Middle frontal gyrus (tissue), 1 donor: ENCODE results near the gene TNNC1.

Experiments used
- DNase-seq: peaks from one replicate; pipeline ENCODE4 v3.0.0-alpha.2; 2015; ENCODE audit warnings: low spot score; ENCODE audit errors: extremely low spot score

The TNNC1 gene

DNA sequence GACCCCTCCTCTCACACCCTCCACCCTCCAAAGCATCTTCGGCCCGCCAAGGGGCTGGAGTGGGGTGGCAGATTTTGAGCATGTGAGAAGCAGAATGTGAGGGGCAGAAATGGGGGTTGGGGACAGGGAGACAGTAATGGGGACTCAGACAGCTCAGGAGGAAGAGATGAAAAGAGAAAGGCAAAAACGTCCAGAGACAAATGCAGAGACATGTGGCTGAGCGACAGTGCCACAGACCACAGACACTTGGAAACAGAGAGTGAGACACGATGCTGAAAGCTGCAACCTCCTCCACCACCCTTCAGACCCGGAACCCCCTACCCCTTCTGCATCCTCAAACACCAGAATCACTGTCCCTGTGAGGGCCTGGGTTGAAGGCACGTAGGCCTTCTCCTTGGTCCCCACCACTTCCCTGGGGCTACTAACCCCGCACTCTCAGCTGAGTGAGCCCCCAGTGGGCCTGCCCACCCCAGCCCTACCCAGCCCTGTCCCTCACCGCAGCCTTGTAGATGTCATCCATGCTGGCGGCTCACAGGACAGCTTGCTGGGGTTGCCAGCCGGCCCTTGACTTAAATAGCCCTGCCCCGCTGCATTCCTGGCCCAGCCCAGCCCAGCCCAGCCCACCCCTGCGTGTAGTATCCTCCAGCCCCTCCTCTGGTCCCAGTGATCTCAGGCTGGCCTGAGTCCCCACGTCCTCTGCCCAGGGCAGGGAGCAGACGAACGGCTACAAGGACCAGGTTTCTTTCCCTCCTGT is at the start of gene TNNC1:
TNNC1 (minus strand) TSS at position 546 of the 754 bp plus-strand sequence; CDS start at position 520, 26 bp downstream.
- no peak for DNase-seq

DNA sequence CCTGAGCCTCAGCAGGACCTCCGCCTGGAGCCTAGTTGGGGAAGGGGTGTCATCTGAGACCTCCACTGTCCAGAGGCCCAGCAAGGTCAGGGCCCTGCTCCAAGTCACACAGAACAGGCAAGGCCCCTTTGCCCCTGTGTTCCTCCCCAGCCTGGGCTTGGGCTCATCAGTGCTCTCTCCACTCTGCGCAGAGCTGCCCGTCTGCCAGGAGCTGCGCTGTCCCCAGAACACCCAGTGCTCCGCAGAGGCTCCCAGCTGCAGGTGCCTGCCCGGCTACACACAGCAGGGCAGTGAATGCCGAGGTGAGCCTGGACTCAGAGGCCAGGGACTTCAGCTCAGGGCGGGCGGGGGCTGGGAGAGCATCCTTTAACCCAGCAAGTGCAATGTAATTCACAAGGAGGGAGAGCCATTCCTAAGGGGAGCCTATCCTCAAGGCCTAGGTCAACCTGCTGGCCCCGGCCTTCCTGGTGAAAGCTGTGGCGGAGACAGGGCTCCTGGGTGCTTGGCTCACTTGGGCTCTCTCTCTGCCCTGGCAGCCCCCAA is 49.0 kb upstream of the TNNC1 start:
- no peak for DNase-seq

- DNase-seq, result no peak
Observed at GRCh38 chr3:52502001-52502400, 48.2 kb upstream of the TNNC1 start.

- no peak for DNase-seq
Observed at GRCh38 chr3:52501046-52501445, 47.2 kb upstream of the TNNC1 start.

DNA sequence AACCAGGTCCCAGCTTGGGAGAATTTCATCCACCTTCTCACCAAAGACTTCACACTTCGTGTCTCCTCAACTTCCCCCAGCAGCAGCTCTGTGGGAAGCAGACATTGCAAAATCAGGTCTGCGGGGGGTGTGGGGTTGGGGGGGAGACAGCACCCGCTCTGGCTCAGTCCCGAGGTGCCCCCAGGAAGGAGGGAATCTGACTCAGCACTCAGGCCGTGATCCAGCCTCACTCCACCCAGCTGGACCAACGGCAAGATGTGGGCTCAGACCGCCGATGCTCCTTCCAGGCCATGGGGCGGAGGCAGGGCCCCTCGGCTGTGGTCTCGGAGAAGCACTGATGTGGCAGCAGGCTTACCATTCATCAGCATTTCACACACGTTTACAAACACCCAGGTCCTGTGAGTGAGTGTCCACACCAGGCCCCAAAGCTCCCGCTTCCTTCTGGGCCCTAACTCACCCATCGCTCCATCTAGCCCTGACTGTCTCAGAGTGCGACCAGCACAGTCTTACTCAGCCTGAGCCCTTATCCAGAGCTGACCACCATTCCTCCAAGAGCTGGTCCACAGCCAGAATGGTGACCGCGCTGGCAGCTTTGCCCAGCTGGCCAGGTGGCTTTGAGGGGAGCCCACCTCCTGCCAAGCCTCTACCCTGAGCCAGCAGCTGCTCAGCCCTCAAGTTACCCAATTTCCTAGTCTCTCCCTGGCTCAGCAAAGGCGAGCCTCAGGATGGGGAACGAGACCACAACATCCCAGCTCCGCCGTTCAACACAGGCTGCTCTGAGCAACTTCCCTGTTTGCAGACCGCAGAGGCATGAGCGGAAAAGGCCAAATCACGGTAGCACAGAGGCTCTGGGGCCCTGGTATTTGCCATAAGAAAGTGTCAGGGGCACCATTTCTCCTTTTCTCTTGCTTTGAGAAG is 44.6 kb upstream of the TNNC1 start:
- DNase-seq, result no peak

DNA sequence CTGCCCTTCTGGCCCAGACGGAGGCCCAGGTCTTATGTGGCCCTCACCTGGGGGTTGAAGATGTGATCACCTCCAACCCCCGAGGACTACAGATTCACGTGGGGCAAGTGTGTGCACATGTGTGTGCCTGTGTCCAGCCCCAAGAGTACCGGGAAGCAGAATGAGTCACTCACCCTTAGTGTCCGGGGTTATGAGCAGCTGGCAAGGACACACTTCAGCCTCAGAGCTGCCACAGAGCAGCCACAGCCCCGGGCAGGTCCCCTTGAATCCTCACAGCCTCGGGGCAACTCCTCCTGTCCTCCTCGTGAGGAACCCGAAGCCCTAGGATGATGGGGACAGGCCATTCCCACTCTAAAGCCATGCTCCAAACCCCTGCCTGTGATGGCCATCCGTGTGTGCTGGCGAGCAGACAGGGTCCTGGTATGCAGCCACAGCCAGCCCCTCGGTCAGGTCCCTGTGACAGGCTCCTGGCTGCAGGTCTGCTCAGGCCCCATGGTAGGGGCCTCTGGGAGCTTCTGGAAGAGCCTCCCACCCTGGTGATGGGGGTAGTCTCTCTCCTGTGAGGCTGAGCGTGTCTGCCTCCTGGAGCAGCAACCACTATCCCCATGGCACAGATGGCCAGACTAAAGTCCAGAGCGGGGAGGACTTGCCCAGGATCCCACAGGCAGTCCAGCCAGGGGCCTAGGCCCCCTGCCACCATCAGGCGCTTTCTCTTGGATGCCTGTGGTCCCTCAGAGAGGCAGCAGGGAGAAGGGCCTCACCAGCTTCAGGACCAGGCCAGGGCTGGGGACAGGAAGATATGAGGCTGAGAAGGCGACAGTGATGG is 42.1 kb upstream of the TNNC1 start:
- DNase-seq, result no peak

DNA sequence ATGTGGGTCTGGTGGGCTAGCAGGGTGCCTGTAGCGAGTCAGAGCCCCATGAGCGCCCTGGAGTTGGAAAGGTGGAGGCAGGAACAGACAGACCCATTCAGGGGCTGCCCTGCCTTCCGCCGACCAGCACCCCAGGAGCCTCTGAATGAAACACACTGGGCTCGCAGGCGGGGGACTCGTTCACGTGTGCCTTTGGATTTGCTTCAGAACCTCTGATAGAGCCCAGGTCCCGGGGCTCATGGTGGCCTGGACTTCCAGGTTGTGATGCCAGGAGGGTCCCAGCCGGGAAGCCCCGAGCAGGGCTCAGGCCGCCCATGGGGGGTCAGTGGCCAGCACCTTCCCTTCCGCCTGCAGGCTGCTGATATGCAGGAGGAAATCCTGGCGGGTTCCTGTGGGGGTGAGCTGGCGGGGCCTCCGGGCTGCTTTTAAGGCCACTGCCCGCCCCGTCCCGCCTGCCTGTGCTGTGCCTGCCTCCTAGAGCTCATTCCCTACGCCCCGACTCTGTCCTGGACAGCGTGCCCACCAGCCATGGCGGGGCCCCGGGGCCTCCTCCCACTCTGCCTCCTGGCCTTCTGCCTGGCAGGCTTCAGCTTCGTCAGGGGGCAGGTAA is 41.1 kb upstream of the TNNC1 start, which contains the start of gene STAB1:
STAB1 (plus strand) TSS at position 453 of the 610 bp plus-strand sequence; CDS start at position 529, 76 bp downstream.
- no peak for DNase-seq

- no peak for DNase-seq
Observed at GRCh38 chr3:52494445-52494844, 40.6 kb upstream of the TNNC1 start.

GRCh38 chr3:52493232-52494017 is 39.6 kb upstream of the TNNC1 start:
- no peak for DNase-seq

GRCh38 chr3:52492059-52492458 is 38.2 kb upstream of the TNNC1 start:
- no peak for DNase-seq

GRCh38 chr3:52490939-52491526 is 37.2 kb upstream of the TNNC1 start:
- no peak for DNase-seq

- no peak for DNase-seq
Observed at GRCh38 chr3:52490035-52490938, 36.4 kb upstream of the TNNC1 start.

- no peak for DNase-seq
Observed at GRCh38 chr3:52489453-52489852, 35.6 kb upstream of the TNNC1 start.

- DNase-seq, result no peak
Observed at GRCh38 chr3:52488746-52489145, 34.9 kb upstream of the TNNC1 start.

DNA sequence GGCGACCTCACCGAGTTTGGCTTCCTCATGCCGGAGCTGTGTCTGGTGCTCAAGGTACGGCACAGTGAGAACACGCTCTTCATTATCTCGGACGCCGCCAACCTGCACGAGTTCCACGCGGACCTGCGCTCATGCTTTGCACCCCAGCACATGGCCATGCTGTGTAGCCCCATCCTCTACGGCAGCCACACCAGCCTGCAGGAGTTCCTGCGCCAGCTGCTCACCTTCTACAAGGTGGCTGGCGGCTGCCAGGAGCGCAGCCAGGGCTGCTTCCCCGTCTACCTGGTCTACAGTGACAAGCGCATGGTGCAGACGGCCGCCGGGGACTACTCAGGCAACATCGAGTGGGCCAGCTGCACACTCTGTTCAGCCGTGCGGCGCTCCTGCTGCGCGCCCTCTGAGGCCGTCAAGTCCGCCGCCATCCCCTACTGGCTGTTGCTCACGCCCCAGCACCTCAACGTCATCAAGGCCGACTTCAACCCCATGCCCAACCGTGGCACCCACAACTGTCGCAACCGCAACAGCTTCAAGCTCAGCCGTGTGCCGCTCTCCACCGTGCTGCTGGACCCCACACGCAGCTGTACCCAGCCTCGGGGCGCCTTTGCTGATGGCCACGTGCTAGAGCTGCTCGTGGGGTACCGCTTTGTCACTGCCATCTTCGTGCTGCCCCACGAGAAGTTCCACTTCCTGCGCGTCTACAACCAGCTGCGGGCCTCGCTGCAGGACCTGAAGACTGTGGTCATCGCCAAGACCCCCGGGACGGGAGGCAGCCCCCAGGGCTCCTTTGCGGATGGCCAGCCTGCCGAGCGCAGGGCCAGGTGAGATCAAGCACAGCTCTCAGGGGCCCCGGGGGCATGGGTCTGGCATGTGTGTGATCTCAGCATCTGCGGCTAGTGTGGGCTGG is 34.2 kb upstream of the TNNC1 start:
- no peak for DNase-seq

GRCh38 chr3:52487050-52487787 is 33.4 kb upstream of the TNNC1 start:
- no peak for DNase-seq
